ENCODE measurements around the gene ECT2. TPM values are rescaled to one million over a fixed set of nuclear protein-coding genes. Genes with fewer than 3 reads are reported as not detected.

Gene ECT2
- polyA plus RNA-seq, 1 donor (not counting 4 experiments of a cell fraction or from before 2014, with no cell fraction given): 34.2 TPM

- no peak for DNase-seq (ENCODE audit: low read depth, low spot score)
- no peak overlapping the region for H3K4me2 ChIP-seq (ENCODE audit: control insufficient read depth, extremely low read depth, insufficient read depth, low read depth, low read length)
- H3K9me3 ChIP-seq (ENCODE audit: control insufficient read depth, low read depth, low read length): no peaks in the 10 kb centered on the region
- no peaks in the 10 kb centered on the region for H3K36me3 ChIP-seq (ENCODE audit: control insufficient read depth in 2 of 2, extremely low read depth in 1 of 2, insufficient read depth in 2 of 2, low read length in 2 of 2)
- H3K4me3 ChIP-seq (ENCODE audit: control insufficient read depth in 2 of 3, extremely low read depth in 1 of 3, insufficient read depth in 2 of 3, low read depth in 1 of 3, low read length in 3 of 3): no peak overlapping the region
- peaks cover 2% of the 10 kb centered on the region for H3K4me1 ChIP-seq (ENCODE audit: control insufficient read depth, extremely low read depth, insufficient read depth, low read length)
- no peaks in the 10 kb centered on the region for H3K79me2 ChIP-seq (ENCODE audit: control insufficient read depth, insufficient read depth, low read length)
- no peaks in the 10 kb centered on the region for H3K9me1 ChIP-seq (ENCODE audit: control insufficient read depth, extremely low read depth, insufficient read depth, low read length)
- H3K27me3 ChIP-seq (ENCODE audit: control insufficient read depth, extremely low read depth, insufficient read depth, low read length): no peaks in the 10 kb centered on the region
- dilution Hi-C loops (cut with MboI; ENCODE audit: extremely low pct_ligation_motif_present, low sequenced_read_pairs): no loop called here
- H3K9ac ChIP-seq (ENCODE audit: control insufficient read depth, extremely low read depth, insufficient read depth, low read length): no peak overlapping the region
- no peaks in the 10 kb centered on the region for H4K20me1 ChIP-seq (ENCODE audit: control insufficient read depth, extremely low read depth, insufficient read depth, low read length)
- no peak overlapping the region for H3K27ac ChIP-seq (ENCODE audit: control insufficient read depth, insufficient read depth, low read length)
- TF ChIP-seq CTCF (optimal IDR thresholded peaks at IDR 0.05 in 1 of 3, IDR thresholded peaks at IDR 0.05 in 1 of 3, conservative IDR thresholded peaks at IDR 0.05 in 1 of 3; ENCODE audit: extremely low read depth in 1 of 3, insufficient read depth in 2 of 3, low read length in 3 of 3) (no peak), EZH2 (IDR thresholded peaks at IDR 0.05; ENCODE audit: low read length) (no peak)
- no peak overlapping the region for H2AFZ ChIP-seq (ENCODE audit: control insufficient read depth, low read length)
- no peak for FAIRE-seq
Observed at GRCh38 chr3:172869784-172870518, 119.4 kb downstream of the ECT2 start.

Small RNA genes within 50 kb of the gene (small RNA-seq; reads per million reads assigned to genes)
- gene AC108667.1 (ENCODE audit: insufficient read length in 3 of 3, low read depth in 3 of 3, low replicate concordance in 1 of 3) (0 reads per million in 3 experiments), gene RF00139 (ENCODE audit: insufficient read length in 3 of 3, low read depth in 3 of 3, low replicate concordance in 1 of 3) (0 reads per million in 3 experiments), gene RNU4-4P (ENCODE audit: insufficient read length in 3 of 3, low read depth in 3 of 3, low replicate concordance in 1 of 3) (0 reads per million in 3 experiments), gene RNU6-547P (ENCODE audit: insufficient read length in 3 of 3, low read depth in 3 of 3, low replicate concordance in 1 of 3) (0 reads per million in 3 experiments)

Other genes with a start within 250 kb of the ECT2 start
- gene TNFSF10, start 227.3 kb upstream of the ECT2 start, polyA plus RNA-seq: 21.7 to 47.2 TPM (median 22.2 TPM) in 3 replicates
- 8.0 to 17.4 TPM (median 13.2 TPM) in 3 replicates for gene NCEH1, start 39.7 kb upstream of the ECT2 start, polyA plus RNA-seq

Measured in keratinocyte (primary cell).